Measurements from ENCODE around the gene PLA2G4B.

PLA2G4B gene

GRCh38 chr15:41847981-41848380, 9.3 kb downstream of the PLA2G4B start:
- TF ChIP-seq, protein P1, sequence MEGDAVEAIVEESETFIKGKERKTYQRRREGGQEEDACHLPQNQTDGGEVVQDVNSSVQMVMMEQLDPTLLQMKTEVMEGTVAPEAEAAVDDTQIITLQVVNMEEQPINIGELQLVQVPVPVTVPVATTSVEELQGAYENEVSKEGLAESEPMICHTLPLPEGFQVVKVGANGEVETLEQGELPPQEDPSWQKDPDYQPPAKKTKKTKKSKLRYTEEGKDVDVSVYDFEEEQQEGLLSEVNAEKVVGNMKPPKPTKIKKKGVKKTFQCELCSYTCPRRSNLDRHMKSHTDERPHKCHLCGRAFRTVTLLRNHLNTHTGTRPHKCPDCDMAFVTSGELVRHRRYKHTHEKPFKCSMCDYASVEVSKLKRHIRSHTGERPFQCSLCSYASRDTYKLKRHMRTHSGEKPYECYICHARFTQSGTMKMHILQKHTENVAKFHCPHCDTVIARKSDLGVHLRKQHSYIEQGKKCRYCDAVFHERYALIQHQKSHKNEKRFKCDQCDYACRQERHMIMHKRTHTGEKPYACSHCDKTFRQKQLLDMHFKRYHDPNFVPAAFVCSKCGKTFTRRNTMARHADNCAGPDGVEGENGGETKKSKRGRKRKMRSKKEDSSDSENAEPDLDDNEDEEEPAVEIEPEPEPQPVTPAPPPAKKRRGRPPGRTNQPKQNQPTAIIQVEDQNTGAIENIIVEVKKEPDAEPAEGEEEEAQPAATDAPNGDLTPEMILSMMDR (conservative IDR thresholded peaks at IDR 0.05): no peak
- no peak overlapping the region for H3K27ac ChIP-seq

DNA sequence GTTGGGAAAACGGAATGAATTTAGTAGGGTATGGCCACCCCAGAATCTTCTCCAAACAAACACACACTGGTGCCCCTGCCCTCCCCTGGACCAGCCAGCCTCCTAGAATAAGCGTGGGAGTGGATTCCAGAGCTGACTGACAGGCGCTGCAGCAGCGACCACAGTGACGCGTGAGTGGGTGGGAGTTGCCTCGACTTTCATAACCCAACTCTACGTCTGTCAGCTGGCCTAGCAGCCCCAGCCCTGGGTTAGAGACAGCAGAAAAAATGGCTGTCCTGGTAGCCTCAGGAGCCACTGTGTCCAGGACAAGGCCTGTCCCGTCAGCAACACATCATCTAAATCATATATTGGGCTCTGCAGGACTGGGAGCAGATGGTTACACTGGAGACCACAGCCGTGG, 10.0 kb downstream of the PLA2G4B start:
- TF ChIP-seq, protein P1 (conservative IDR thresholded peaks at IDR 0.05): no peak
- H3K27ac ChIP-seq: no peak overlapping the region

- TF ChIP-seq, protein P1 (conservative IDR thresholded peaks at IDR 0.05): no peak
Observed at GRCh38 chr15:41849204-41849603, 10.6 kb downstream of the PLA2G4B start.

DNA sequence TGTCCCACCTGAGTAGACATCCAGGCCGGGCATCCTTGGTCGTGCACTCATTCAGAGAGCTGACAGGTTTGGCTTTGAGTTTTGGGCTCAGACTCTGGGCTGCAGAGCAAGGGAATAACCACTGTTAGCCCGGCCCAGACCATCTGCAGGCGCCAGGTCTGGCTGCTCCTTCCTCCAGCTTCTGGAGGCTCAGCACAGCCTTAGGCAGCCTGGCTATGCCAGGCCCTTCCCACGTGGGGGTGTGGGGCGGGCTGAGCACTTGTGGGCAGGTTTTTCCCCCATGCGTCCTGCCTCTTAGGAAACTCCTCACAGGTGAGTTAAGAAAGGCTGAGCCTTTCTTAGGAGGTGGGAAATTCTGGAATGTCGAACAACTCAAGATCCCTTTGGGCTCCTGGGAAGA, 11.2 kb downstream of the PLA2G4B start:
- no peak overlapping the region for H3K27ac ChIP-seq
- TF ChIP-seq, protein P1 (conservative IDR thresholded peaks at IDR 0.05): no peak

More at GRCh38 chr15:41849204-41849603, 10.6 kb downstream of the PLA2G4B start:
- no peak overlapping the region for H3K27ac ChIP-seq

DNA sequence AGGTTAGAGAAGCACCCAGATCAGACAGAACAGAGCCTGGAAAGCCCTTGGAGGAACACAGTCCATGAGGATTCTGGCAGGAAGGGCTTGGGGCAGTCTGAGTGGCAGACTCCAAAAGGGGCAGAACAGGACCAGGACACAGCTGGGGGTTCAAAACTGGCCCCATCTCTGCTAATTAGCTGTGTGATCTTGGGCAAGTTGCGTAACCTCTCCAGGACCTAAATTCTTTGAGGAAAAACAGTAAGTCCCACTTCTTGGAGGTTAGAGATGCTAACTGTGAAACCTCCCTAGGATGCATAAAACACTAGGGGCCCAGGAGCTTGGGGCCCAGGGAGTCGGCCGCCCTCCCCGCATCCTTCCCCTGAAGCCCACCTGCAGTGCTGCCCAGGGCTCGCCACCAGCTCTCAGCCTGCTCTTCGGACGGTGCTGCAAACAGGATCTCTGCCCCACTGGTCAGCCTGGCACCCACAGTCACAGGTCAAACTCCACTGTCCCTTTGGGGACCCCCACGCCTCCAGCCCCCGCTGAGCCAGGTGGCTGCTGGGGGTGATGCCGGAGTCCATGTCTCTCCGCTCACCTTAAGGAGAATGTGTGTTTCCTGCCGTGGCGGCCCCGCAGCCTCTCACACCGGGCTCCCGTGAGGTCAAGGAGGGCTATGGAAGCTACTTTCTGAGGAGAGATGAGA, 12.0 kb downstream of the PLA2G4B start:
- no peak overlapping the region for H3K27ac ChIP-seq
- TF ChIP-seq, protein P1 (conservative IDR thresholded peaks at IDR 0.05): no peak

DNA sequence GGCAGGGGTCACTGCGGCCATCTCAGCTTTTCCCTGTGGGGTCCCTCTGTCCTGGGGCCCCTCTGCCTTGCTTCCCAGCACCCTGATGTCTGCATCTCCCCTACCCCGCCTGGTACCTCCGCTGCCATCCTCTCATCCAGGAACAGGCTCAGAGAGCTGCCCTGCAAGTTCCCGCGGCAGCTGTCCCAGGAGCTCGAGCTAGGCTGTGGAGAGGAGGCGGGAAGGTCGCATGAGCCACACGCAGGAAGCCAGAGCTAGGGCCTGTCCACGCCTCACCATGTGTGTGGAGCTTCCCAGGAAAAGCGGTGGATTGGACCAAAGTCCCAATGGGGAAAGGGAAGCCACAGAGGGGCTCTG, 12.5 kb downstream of the PLA2G4B start:
- no peak overlapping the region for H3K27ac ChIP-seq
- TF ChIP-seq, protein P1 (conservative IDR thresholded peaks at IDR 0.05): no peak

DNA sequence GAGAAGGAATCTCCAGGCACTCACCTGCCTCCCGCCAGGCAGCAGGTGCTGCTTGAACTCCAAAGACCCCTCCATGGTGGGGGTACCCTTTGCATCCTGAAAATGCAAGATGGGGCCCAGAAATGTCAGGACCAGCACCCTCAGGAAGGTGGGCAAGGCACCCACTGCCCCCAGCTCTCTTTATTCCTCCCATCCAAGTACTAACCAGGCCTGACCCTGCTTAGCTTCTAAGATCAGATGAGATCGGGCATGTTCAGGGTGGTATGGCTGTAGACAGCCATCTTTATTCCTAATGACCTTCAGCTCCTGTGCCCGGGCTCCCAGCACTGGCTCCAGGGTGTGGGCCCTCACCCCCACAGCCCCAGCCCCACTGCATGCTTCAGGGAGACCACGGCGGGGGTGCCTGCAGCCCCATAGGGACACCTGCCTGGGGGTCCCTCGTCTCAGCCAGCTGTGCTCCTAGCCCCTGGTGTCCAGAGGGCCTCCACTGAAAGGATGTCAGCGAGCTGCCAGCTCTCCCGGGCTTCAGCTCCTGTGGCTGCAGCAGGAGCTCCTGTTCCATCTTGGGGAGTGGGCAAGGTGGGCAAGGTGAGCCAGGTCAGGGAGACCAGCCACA, 13.2 kb downstream of the PLA2G4B start:
- TF ChIP-seq, protein P1 (conservative IDR thresholded peaks at IDR 0.05): no peak
- no peak overlapping the region for H3K27ac ChIP-seq
